ENCODE data around the gene DLX1.
"Not testable (repeated sequence)": the region's sequence is repeated elsewhere in the genome, so short reads cannot be mapped to it uniquely, and the experiment has no call there.

The DLX1 gene

GRCh38 chr2:172120118-172120517 is 34.8 kb downstream of the DLX1 start:
- no peak for DNase-seq

GRCh38 chr2:172128484-172128883 is 43.2 kb downstream of the DLX1 start:
- no peak for DNase-seq

GRCh38 chr2:172129404-172129803 is 44.1 kb downstream of the DLX1 start:
- DNase-seq: no peak

GRCh38 chr2:172131713-172132555 is 46.6 kb downstream of the DLX1 start:
- DNase-seq: no peak

GRCh38 chr2:172134270-172134669 is 49.0 kb downstream of the DLX1 start:
- no peak for DNase-seq

- DNase-seq: no peak
Measured at GRCh38 chr2:172135446-172135845, 50.1 kb downstream of the DLX1 start.

GRCh38 chr2:172137109-172137508 is 51.8 kb downstream of the DLX1 start:
- DNase-seq: no peak

- DNase-seq: no peak
Measured at GRCh38 chr2:172137943-172138342, 52.6 kb downstream of the DLX1 start.

- not testable (repeated sequence) for DNase-seq
Measured at GRCh38 chr2:172138727-172139126, 53.4 kb downstream of the DLX1 start.
